HG03565 (cell line): ENCODE measurements around the gene STX5.
"Not testable (repeated sequence)": the region's sequence is repeated elsewhere in the genome, so short reads cannot be mapped to it uniquely, and the experiment has no call there.

Experiments used
- ATAC-seq: cut with Tn5 transposase; IDR thresholded peaks from one replicate; pipeline ENCODE4 v1.9.1; 2021; ENCODE audit warnings: mild to moderate bottlenecking, moderate library complexity; ENCODE audit not compliant: unreplicated experiment

The STX5 gene

GRCh38 chr11:62854825-62855570 is 23.1 kb upstream of the STX5 start:
- no peak for ATAC-seq

- no peak for ATAC-seq
Observed at GRCh38 chr11:62854013-62854824, 22.4 kb upstream of the STX5 start.

- ATAC-seq: no peak
Observed at GRCh38 chr11:62853279-62853965, 21.6 kb upstream of the STX5 start.

- no peak for ATAC-seq
Observed at GRCh38 chr11:62852523-62853188, 20.8 kb upstream of the STX5 start.

GRCh38 chr11:62851807-62852522 is 20.1 kb upstream of the STX5 start:
- no peak for ATAC-seq

GRCh38 chr11:62850911-62851806 is 19.3 kb upstream of the STX5 start:
- ATAC-seq: no peak

- no peak for ATAC-seq
Observed at GRCh38 chr11:62847767-62848314, 16.0 kb upstream of the STX5 start.

GRCh38 chr11:62846177-62846576 is 14.3 kb upstream of the STX5 start:
- ATAC-seq: no peak

- no peak for ATAC-seq
Observed at GRCh38 chr11:62844154-62844553, 12.3 kb upstream of the STX5 start.

GRCh38 chr11:62843466-62843865 is 11.6 kb upstream of the STX5 start:
- ATAC-seq: no peak

- not testable (repeated sequence) for ATAC-seq
Observed at GRCh38 chr11:62842891-62843290, 11.0 kb upstream of the STX5 start.

GRCh38 chr11:62842171-62842741 is 10.4 kb upstream of the STX5 start:
- no peak for ATAC-seq

GRCh38 chr11:62841361-62842170 is 9.7 kb upstream of the STX5 start:
- peak; percentile 46 for ATAC-seq

GRCh38 chr11:62840721-62841360 is 9.0 kb upstream of the STX5 start:
- not testable (repeated sequence) for ATAC-seq

GRCh38 chr11:62839050-62839945 is 7.4 kb upstream of the STX5 start, which contains the start of gene WDR74:
Gene WDR74, minus strand, starts transcription at chr11:62839590. Its CDS starts 20 bp downstream, at chr11:62839570.
- ATAC-seq: peak; percentile 47

GRCh38 chr11:62835336-62835735 is 3.5 kb upstream of the STX5 start:
- ATAC-seq: no peak
